ENCODE results near the gene BMP5.

DNA sequence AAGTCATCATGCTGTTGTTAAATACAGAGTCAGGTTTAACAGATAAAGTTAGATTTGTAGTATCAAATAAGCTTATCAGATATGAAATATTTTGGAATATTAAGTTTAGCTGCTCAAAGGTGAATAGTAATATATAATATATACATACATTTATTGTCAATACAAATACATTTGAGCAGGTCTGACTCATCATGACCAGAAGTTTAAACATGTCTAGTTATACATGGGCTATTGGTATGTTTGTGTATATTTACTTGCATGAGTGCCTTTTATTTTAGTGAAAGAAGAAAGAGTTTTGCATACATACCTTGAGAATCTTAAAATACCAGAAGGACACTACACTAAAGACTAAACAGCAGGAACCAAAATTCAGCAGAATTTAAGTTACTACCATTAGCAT is 76.8 kb downstream of the BMP5 start:
- TF ChIP-seq EZH2phosphoT487 (IDR thresholded peaks at IDR 0.05; ENCODE audit: borderline replicate concordance) (no peak), CTCF (conservative IDR thresholded peaks at IDR 0.05; ENCODE audit: low read length) (no peak)
